Loucy (cell line): ENCODE results near the gene GPN1.

Experiments used
- H2AFZ ChIP-seq: fragments of 200-600 bp; sonication (generic); 2 replicates; pipeline ENCODE4 v1.6.0; 2016; ENCODE audit warnings: antibody characterized with exemption, mild to moderate bottlenecking, low read length, moderate library complexity
- H3F3A ChIP-seq: fragments of 200-600 bp; 2 replicates; pipeline ENCODE4 v1.6.0; 2016; ENCODE audit warnings: antibody characterized with exemption, low read depth, mild to moderate bottlenecking
- H3K27me3 ChIP-seq: fragments of 200-600 bp; sonication (generic); 2 replicates; pipeline ENCODE4 v1.6.1; 2014; ENCODE audit warnings: low read length, mild to moderate bottlenecking; ENCODE audit not compliant: insufficient read depth, poor library complexity, severe bottlenecking
- H3K36me3 ChIP-seq: fragments of 200-600 bp; sonication (generic); 2 replicates; pipeline ENCODE4 v1.6.1; 2016; ENCODE audit warnings: low read length; ENCODE audit not compliant: insufficient read depth
- H3K4me1 ChIP-seq: fragments of 200-600 bp; sonication (generic); 2 replicates; pipeline ENCODE4 v1.5.1; 2014; ENCODE audit warnings: low read length, mild to moderate bottlenecking; ENCODE audit not compliant: insufficient read depth, poor library complexity, severe bottlenecking
- H3K4me2 ChIP-seq: fragments of 200-600 bp; sonication (generic); 2 replicates; pipeline ENCODE4 v1.6.0; 2014; ENCODE audit warnings: antibody characterized with exemption, low read length, low read depth, mild to moderate bottlenecking; ENCODE audit not compliant: poor library complexity, severe bottlenecking
- H3K4me3 ChIP-seq: fragments of 200-600 bp; sonication (generic); 2 replicates; pipeline ENCODE4 v1.5.1; 2014; ENCODE audit warnings: low read length, mild to moderate bottlenecking, mixed read lengths; ENCODE audit not compliant: poor library complexity, severe bottlenecking
- H3K79me2 ChIP-seq: fragments of 200-600 bp; sonication (generic); 2 replicates; pipeline ENCODE4 v1.6.1; 2014; ENCODE audit warnings: low read length; ENCODE audit not compliant: insufficient read depth
- H3K9ac ChIP-seq: fragments of 200-600 bp; sonication (generic); 2 replicates; pipeline ENCODE4 v1.6.0; 2014; ENCODE audit warnings: mild to moderate bottlenecking, low read depth, low read length, moderate library complexity; ENCODE audit not compliant: poor library complexity, severe bottlenecking
- H3K9me2 ChIP-seq: fragments of 200-600 bp; sonication (generic); replicated peaks from 2 replicates; pipeline ENCODE4 v1.6.1; 2016; ENCODE audit warnings: low read depth, low read length, mixed read lengths
- H3K9me3 ChIP-seq: fragments of 200-600 bp; sonication (generic); 2 replicates; pipeline ENCODE4 v1.6.1; 2014; ENCODE audit warnings: mild to moderate bottlenecking, antibody characterized with exemption, low read length, low read depth; ENCODE audit not compliant: insufficient read depth
- H4K20me1 ChIP-seq: fragments of 200-600 bp; sonication (generic); 2 replicates; pipeline ENCODE4 v1.6.0; 2014; ENCODE audit warnings: antibody characterized with exemption, low read length, mild to moderate bottlenecking; ENCODE audit not compliant: insufficient read depth, poor library complexity, severe bottlenecking
- EZH2phosphoT487 ChIP-seq: fragments of 200-600 bp; IDR thresholded peaks from 2 replicates; pipeline ENCODE4 v1.6.1; 2018; ENCODE audit warnings: antibody characterized with exemption, mild to moderate bottlenecking, moderate library complexity, borderline replicate concordance
- TF ChIP-seq, protein P1 (sequence below): fragments of 200-600 bp; sonication (generic); conservative IDR thresholded peaks from 2 replicates; pipeline ENCODE4 v1.5.1; 2014; ENCODE audit warnings: mild to moderate bottlenecking, antibody characterized with exemption, low read length

GPN1 gene

DNA sequence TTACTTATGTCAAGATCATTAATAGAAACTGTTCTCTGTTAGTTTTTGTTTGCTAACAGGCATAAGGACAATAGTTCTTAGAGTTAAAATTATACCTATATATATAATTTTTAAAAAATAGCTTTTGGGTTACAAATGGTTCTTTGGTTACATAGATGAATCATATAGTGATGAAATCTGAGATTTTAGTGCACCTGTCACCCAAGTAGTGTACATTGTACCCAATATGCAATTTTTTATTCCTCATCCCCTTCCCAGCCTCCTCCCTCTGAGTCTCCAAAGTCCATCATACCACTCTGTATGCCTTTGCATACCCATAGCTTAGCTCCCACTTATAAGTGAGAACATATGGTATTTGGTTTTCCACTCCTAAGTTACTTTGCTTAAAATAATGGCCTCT, 61.2 kb downstream of the GPN1 start:
- H3K9me3 ChIP-seq: no peaks in the 10 kb centered on the region
- TF ChIP-seq EZH2phosphoT487: no peak
- TF ChIP-seq, protein P1, sequence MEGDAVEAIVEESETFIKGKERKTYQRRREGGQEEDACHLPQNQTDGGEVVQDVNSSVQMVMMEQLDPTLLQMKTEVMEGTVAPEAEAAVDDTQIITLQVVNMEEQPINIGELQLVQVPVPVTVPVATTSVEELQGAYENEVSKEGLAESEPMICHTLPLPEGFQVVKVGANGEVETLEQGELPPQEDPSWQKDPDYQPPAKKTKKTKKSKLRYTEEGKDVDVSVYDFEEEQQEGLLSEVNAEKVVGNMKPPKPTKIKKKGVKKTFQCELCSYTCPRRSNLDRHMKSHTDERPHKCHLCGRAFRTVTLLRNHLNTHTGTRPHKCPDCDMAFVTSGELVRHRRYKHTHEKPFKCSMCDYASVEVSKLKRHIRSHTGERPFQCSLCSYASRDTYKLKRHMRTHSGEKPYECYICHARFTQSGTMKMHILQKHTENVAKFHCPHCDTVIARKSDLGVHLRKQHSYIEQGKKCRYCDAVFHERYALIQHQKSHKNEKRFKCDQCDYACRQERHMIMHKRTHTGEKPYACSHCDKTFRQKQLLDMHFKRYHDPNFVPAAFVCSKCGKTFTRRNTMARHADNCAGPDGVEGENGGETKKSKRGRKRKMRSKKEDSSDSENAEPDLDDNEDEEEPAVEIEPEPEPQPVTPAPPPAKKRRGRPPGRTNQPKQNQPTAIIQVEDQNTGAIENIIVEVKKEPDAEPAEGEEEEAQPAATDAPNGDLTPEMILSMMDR: no peak

DNA sequence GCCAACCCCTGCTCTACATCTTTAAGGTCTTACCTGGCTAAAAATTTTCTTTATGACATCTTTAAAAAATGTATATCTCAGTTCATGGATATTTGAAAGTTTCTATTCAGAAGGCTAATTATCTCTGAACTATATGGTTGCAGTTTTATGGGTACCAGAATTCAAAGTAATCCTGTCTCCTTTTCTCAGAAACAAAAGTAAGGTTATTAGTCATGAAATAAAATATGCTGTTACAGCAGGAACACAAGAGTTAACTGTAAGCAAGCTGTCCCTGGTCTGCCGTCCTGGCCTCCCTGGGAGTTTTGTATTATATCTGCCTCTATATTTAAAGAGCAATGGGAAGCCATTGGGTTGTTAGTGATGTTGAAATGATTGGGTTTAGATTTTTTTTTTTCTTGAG, 68.8 kb downstream of the GPN1 start:
- Histone ChIP-seq H3K9me2 (no peaks in the 10 kb centered on the region), H3F3A (no peaks in the 10 kb centered on the region), H2AFZ (no peak overlapping the region), H3K9me3 (no peaks in the 10 kb centered on the region), H3K36me3 (peaks cover 18% of the 10 kb centered on the region; the same call in 1 of the 2 replicates), H3K4me2 (no peak overlapping the region), H3K4me1 (no peaks in the 10 kb centered on the region), H3K79me2 (no peaks in the 10 kb centered on the region), H3K4me3 (no peak overlapping the region), H4K20me1 (no peaks in the 10 kb centered on the region), H3K9ac (no peak overlapping the region), H3K27me3 (no peaks in the 10 kb centered on the region)
- TF ChIP-seq, protein P1: no peak
- no peak for TF ChIP-seq EZH2phosphoT487

More for the DNA sequence above, 61.2 kb downstream of the GPN1 start:
- Histone ChIP-seq H3K4me2 (no peak overlapping the region), H2AFZ (no peak overlapping the region), H3K9me2 (no peaks in the 10 kb centered on the region), H3K4me3 (no peak overlapping the region), H3K4me1 (peaks cover 5% of the 10 kb centered on the region), H3K79me2 (no peaks in the 10 kb centered on the region), H3K27me3 (no peaks in the 10 kb centered on the region), H3F3A (peaks cover 3% of the 10 kb centered on the region), H4K20me1 (no peaks in the 10 kb centered on the region), H3K36me3 (peaks cover 17% of the 10 kb centered on the region; the same call in 1 of the 2 replicates), H3K9ac (no peak overlapping the region)
